Breast epithelium (tissue), 4 donors: ENCODE data around the gene DHX16. TPM values are rescaled to one million over a fixed set of nuclear protein-coding genes. Genes with fewer than 3 reads are reported as not detected.

Source experiments
- DNase-seq, 2 donors: peaks; one replicate each; pipeline ENCODE4 v3.0.0-alpha.2; 2019; ENCODE audit warnings: low spot score in 2 of 2
- H3K27ac ChIP-seq, 2 donors: fragments of 200-600 bp; sonication (generic) in 1 of 2; one replicate each; pipeline ENCODE4 v1.5.1; 2016 to 2019; ENCODE audit warnings: mild to moderate bottlenecking in 1 of 2
- H3K27me3 ChIP-seq, 2 donors: fragments of 200-600 bp; sonication (generic) in 1 of 2; one replicate each; pipeline versions ENCODE4 v1.5.1 to v1.6.0; 2017 to 2019; ENCODE audit warnings: control low read depth in 1 of 2, mild to moderate bottlenecking in 1 of 2
- H3K36me3 ChIP-seq: fragments of 200-600 bp; one replicate; pipeline ENCODE4 v1.5.1; 2019
- H3K4me1 ChIP-seq, 2 donors: fragments of 200-600 bp; sonication (generic); one replicate each; pipeline ENCODE4 v1.5.1; 2016 to 2019; ENCODE audit warnings: control low read depth in 1 of 2
- H3K4me3 ChIP-seq, 3 donors: fragments of 200-600 bp; sonication (generic); 1 replicate in 2 of 3; 2 replicates in 1 of 3; pipeline ENCODE4 v1.5.1; 2016 to 2019; ENCODE audit warnings: mild to moderate bottlenecking in 3 of 3, moderate library complexity in 2 of 3
- H3K9me3 ChIP-seq, 2 donors: fragments of 200-600 bp; sonication (generic) in 1 of 2; one replicate each; pipeline ENCODE4 v1.5.1; 2016 to 2019; ENCODE audit warnings: control low read depth in 1 of 2
- POLR2A ChIP-seq: fragments of 450-650 bp; IDR thresholded peaks from one replicate; pipeline ENCODE4 v1.6.1; 2016; ENCODE audit warnings: antibody characterized with exemption, mild to moderate bottlenecking, moderate library complexity
- POLR2AphosphoS5 ChIP-seq, 3 donors: sonication (generic); formaldehyde crosslinking; IDR thresholded peaks; one replicate each; pipeline ENCODE4 v1.6.1; 2017; ENCODE audit warnings: antibody characterized with exemption in 3 of 3
- intact Hi-C: fragments of 100-400 bp; cut with DNase I; formaldehyde crosslinking; loops from one replicate; pipeline ENCODE4 v1.15.1; 2023; ENCODE audit warnings: low total_unique reads
- total RNA-seq, 3 donors: library from RNA; depleted of rRNA; stranded (reverse); fragments of >200 nt; gene quantifications; one replicate each; pipeline ENCODE4 v1.1.0, GENCODE V29; 2016
- TF ChIP-seq, protein P1 (sequence below), 3 donors: fragments of 450-650 bp; IDR thresholded peaks; one replicate each; pipeline ENCODE4 v1.5.1; 2016 to 2017; ENCODE audit warnings: antibody characterized with exemption in 3 of 3, mild to moderate bottlenecking in 3 of 3, moderate library complexity in 3 of 3

Gene DHX16
- total RNA-seq, 3 donors from 2014 or later: 23.5 to 35.3 (median 26.2) TPM

DNA sequence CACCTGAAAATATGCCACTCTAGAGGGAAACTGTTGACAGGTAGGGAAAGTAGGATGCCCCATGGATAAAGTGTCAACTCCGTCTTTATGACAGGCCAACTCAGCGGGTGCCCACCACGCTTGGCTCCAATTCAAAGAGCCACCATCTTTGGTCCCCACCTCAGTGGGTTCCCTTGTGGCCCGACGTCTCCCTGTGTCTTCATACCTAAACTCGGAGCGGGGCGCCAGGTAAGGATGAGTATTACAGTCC is 44.0 kb upstream of the DHX16 start:
- H3K9me3 ChIP-seq: no peaks in the 10 kb centered on the region

DNA sequence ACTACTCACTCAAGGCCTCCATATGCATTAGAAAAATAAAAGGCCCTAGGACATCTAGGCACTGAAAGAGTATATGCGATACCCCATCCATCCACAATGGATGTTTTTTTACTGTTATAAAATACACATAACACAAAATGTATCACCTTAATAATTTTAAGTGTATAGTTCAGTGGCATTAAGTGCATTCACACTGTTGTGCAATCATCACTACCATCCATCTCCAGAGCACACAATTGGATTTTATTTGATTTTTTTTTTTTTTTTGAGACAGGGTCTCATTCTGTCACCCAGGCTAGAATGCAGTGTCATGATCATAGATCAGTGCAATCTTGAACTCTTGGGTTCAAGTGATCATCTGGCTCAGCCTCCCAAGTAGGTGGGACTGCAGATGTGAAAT is 41.5 kb upstream of the DHX16 start:
- no peak overlapping the region for H3K4me3 ChIP-seq
- TF ChIP-seq POLR2A (no peak), POLR2AphosphoS5 (IDR thresholded peaks at IDR 0.05) (no peak)
- TF ChIP-seq, protein P1, sequence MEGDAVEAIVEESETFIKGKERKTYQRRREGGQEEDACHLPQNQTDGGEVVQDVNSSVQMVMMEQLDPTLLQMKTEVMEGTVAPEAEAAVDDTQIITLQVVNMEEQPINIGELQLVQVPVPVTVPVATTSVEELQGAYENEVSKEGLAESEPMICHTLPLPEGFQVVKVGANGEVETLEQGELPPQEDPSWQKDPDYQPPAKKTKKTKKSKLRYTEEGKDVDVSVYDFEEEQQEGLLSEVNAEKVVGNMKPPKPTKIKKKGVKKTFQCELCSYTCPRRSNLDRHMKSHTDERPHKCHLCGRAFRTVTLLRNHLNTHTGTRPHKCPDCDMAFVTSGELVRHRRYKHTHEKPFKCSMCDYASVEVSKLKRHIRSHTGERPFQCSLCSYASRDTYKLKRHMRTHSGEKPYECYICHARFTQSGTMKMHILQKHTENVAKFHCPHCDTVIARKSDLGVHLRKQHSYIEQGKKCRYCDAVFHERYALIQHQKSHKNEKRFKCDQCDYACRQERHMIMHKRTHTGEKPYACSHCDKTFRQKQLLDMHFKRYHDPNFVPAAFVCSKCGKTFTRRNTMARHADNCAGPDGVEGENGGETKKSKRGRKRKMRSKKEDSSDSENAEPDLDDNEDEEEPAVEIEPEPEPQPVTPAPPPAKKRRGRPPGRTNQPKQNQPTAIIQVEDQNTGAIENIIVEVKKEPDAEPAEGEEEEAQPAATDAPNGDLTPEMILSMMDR (IDR thresholded peaks at IDR 0.05): no peak
- intact Hi-C loops: no loop called here
- peaks cover 0 to 10% of the 10 kb centered on the region in 2 donors for H3K4me1 ChIP-seq
- H3K36me3 ChIP-seq: peaks cover 9% of the 10 kb centered on the region
- H3K27ac ChIP-seq: no peak overlapping the region
- no peak for DNase-seq
- no peaks in the 10 kb centered on the region for H3K9me3 ChIP-seq
- H3K27me3 ChIP-seq: no peaks in the 10 kb centered on the region

More for the DNA sequence above, 44.0 kb upstream of the DHX16 start:
- H3K4me3 ChIP-seq: peak overlapping the region; percentile 55 to 86 (median 65)
- TF ChIP-seq POLR2AphosphoS5 (IDR thresholded peaks at IDR 0.05) (no peak), POLR2A (no peak)
- TF ChIP-seq, protein P1 (IDR thresholded peaks at IDR 0.05): peak in 1 of 3 donors; percentile 21
- H3K36me3 ChIP-seq: peaks cover 9% of the 10 kb centered on the region
- H3K4me1 ChIP-seq: peaks cover 0 to 14% of the 10 kb centered on the region in 2 donors
- intact Hi-C loops: no loop called here
- no peaks in the 10 kb centered on the region for H3K27me3 ChIP-seq
- no peak for DNase-seq
- H3K27ac ChIP-seq: peak overlapping the region; percentile 93 to 96

DNA sequence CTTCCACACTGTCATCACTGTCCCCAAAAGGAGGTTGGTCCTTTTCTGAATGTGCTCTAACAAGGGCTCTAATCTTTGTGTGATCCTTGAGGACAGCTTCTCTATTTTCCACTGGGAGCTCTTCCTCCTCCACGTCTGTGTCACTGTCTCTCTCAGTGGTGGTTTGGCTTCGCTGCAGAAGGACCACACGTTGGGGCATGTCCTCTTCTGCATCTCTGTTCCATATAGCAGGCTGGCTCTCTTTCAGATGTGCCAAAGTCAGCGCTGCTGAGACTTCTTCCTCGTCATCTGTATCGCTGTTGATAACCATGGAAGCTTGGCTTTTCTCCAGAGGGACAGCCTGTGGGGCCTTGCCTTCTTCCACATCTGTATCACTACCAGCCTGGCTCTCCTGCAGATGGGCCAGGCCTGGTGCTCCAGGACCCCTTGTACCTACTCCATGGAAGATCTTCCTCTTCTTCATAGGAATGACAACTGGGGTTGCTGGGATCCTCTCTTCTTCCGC is 39.7 kb upstream of the DHX16 start:
- Histone ChIP-seq H3K4me3 (no peak overlapping the region), H3K4me1 (peaks cover 0 to 8% of the 10 kb centered on the region in 2 donors), H3K27me3 (no peaks in the 10 kb centered on the region), H3K36me3 (peaks cover 9% of the 10 kb centered on the region), H3K27ac (no peak overlapping the region), H3K9me3 (no peaks in the 10 kb centered on the region)
- intact Hi-C loops: no loop called here
- TF ChIP-seq POLR2AphosphoS5 (IDR thresholded peaks at IDR 0.05) (no peak), POLR2A (no peak)
- TF ChIP-seq, protein P1 (IDR thresholded peaks at IDR 0.05): no peak
- DNase-seq: no peak

DNA sequence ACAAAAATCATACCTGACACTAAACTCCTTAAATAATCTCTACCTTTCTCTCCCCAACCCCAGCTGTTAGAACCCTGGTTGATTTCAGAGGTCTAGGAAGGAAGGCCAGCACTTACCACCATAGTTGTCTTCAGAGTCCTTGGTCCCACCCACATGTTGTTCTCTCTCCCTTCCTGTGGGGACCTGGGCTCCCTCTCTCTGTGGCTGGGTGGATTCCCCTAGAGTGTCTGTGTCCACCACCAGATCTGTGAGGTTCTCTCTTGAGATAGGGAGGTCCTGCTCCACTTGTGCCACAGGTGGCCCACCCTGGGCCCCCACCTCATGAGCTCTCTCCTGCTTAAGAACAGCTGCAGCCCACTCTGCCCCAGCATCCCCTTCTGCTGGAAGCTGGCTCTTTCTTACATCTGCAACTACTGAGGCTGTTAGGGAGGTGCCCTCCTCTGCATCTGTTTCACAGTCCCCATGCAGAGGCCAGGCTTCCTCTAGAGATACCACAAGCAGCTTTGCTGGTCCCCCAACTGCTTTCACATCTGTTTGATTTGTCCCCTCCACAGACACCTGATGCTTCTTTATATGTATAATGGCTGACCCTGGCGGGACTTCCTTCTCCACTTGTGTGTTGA is 39.1 kb upstream of the DHX16 start:
- Histone ChIP-seq H3K36me3 (peaks cover 9% of the 10 kb centered on the region), H3K4me1 (peaks cover 0 to 8% of the 10 kb centered on the region in 2 donors), H3K27ac (no peak overlapping the region), H3K4me3 (no peak overlapping the region), H3K9me3 (no peaks in the 10 kb centered on the region), H3K27me3 (no peaks in the 10 kb centered on the region)
- DNase-seq: no peak
- intact Hi-C loops: no loop called here
- TF ChIP-seq POLR2A (no peak), POLR2AphosphoS5 (IDR thresholded peaks at IDR 0.05) (no peak)
- TF ChIP-seq, protein P1 (IDR thresholded peaks at IDR 0.05): no peak

- Histone ChIP-seq H3K27me3 (no peaks in the 10 kb centered on the region), H3K4me1 (no peaks in the 10 kb centered on the region), H3K4me3 (no peak overlapping the region), H3K36me3 (peaks cover 9% of the 10 kb centered on the region), H3K27ac (no peak overlapping the region), H3K9me3 (no peaks in the 10 kb centered on the region)
- TF ChIP-seq POLR2AphosphoS5 (IDR thresholded peaks at IDR 0.05): no peak
- TF ChIP-seq, protein P1 (IDR thresholded peaks at IDR 0.05): no peak
- TF ChIP-seq POLR2A: no peak
- intact Hi-C loops: no loop called here
- DNase-seq: no peak
Measured at GRCh38 chr6:30709101-30709868, 36.5 kb upstream of the DHX16 start.
